SH-SY5Y (cell line): ENCODE data around the gene CAPN14.

Experiments used
- GATA2 ChIP-seq: IDR thresholded peaks from 2 replicates; pipeline ENCODE4 v1.6.1; 2011; ENCODE audit warnings: mild to moderate bottlenecking, low read depth, low read length
- GATA3 ChIP-seq: IDR thresholded peaks from 2 replicates; pipeline ENCODE4 v1.6.1; 2011; ENCODE audit warnings: low read depth, mild to moderate bottlenecking, low read length, moderate library complexity

DNA sequence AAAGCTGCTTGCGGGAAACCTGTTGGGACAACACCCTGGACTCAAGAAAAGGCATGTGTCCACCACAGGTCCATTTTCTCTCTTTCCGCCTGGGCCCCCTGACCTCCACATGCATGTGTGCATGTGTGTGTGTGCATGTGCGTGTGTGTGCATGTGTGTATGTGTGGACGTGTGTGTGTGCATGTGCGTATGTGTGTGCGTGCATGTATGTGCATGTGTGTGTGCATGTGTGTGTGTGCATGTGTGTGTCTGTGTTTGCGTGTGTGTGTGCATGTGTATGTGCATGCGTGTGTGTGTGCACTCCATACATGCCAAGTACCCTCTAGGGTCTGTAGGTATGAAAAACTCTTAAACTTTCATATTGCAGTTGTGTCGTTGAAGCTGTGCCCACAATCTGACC lies 16.3 kb downstream of the CAPN14 start:
- no peak for TF ChIP-seq GATA3
- no peak for TF ChIP-seq GATA2
